Calu3 (cell line): Measurements from ENCODE around the gene RBM18. TPM values are rescaled to one million over a fixed set of nuclear protein-coding genes. Genes with fewer than 3 reads are reported as not detected.
A peak's percentile ranks its signal among the peaks of the same experiment; 100 is the strongest.

Source experiments
- BruUV-seq: library from RNA; stranded (reverse); fragments of 400-500 nt; replicated peaks from 2 replicates; lab custom pipeline; 2021; lab: Mats Ljungman, UMichigan
- CTCF ChIA-PET: fragments of 300-600 bp; sonication (Branson Sonifier 250); formaldehyde crosslinking; loops from one replicate; lab custom pipeline; 2022; ENCODE audit warnings: antibody characterized with exemption; lab: Charles Lee
- DNase-seq: peaks from one replicate; pipeline ENCODE4 v3.0.0; 2022
- H3K27ac Mint-ChIP-seq: one replicate; pipeline ENCODE4 v1.8.0; 2022; ENCODE audit warnings: mixed read lengths; ENCODE audit not compliant: unreplicated experiment
- H3K27me3 Mint-ChIP-seq: one replicate; pipeline ENCODE4 v1.8.0; 2022; ENCODE audit warnings: mixed read lengths; ENCODE audit not compliant: unreplicated experiment
- H3K36me3 Mint-ChIP-seq: one replicate; pipeline ENCODE4 v1.8.0; 2022; ENCODE audit warnings: mild to moderate bottlenecking, moderate library complexity, mixed read lengths; ENCODE audit not compliant: insufficient read depth, unreplicated experiment
- H3K4me1 Mint-ChIP-seq: one replicate; pipeline ENCODE4 v1.8.0; 2022; ENCODE audit warnings: mild to moderate bottlenecking, low read depth, mixed read lengths; ENCODE audit not compliant: unreplicated experiment
- H3K4me3 Mint-ChIP-seq: one replicate; pipeline ENCODE4 v1.8.0; 2022; ENCODE audit warnings: mild to moderate bottlenecking, low read depth, moderate library complexity, mixed read lengths; ENCODE audit not compliant: unreplicated experiment
- H3K9me3 Mint-ChIP-seq: one replicate; pipeline ENCODE4 v1.8.0; 2022; ENCODE audit warnings: low read depth, mixed read lengths; ENCODE audit not compliant: unreplicated experiment
- intact Hi-C: fragments of 100-400 bp; cut with micrococcal nuclease; formaldehyde crosslinking; loops from one replicate; pipeline ENCODE4 v1.10.0; 2022; ENCODE audit not compliant: unreplicated experiment
- total RNA-seq: library from RNA; stranded (reverse); gene quantifications from 2 replicates; pipeline ENCODE4 v1.2.3, GENCODE V29; 2022
- TF ChIP-seq, protein P1 (sequence below): fragments of 200-600 bp; IDR thresholded peaks from one replicate; pipeline ENCODE4 v1.8.0; 2022; ENCODE audit warnings: antibody characterized with exemption; ENCODE audit not compliant: unreplicated experiment

Gene RBM18
- total RNA-seq, 1 experiment from 2014 or later: 13.1 TPM

DNA sequence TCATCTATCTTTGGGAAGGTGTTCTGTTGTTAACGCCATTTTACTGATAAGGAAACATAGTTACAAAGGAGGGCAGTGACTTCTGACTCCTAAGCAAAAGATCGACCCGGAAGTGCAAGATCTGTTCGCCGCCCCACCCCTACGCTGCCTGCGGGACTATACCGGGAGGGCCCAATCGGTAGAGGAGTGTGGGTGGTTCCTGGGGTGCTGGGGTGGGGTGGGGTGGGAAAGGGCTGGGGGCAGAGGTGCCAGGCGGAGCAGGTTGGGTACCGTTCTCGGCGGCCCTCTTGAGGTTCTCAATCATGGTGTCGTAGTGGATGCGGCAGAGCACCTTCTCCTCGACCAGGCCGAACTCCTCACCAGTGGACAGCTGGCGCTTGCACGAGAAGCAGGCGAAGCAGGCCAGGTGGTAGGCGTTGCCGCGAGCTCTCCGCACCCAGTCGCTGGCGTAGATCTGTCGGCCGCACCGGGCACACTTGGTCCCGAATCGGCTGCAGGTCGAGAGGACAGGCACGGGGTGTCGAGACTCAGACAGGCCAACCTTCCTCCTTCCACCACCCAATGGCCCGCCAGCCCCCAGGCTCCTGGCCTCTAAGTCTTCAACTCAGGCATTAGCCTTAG is 47.7 kb downstream of the RBM18 start:
- TF ChIP-seq, protein P1, sequence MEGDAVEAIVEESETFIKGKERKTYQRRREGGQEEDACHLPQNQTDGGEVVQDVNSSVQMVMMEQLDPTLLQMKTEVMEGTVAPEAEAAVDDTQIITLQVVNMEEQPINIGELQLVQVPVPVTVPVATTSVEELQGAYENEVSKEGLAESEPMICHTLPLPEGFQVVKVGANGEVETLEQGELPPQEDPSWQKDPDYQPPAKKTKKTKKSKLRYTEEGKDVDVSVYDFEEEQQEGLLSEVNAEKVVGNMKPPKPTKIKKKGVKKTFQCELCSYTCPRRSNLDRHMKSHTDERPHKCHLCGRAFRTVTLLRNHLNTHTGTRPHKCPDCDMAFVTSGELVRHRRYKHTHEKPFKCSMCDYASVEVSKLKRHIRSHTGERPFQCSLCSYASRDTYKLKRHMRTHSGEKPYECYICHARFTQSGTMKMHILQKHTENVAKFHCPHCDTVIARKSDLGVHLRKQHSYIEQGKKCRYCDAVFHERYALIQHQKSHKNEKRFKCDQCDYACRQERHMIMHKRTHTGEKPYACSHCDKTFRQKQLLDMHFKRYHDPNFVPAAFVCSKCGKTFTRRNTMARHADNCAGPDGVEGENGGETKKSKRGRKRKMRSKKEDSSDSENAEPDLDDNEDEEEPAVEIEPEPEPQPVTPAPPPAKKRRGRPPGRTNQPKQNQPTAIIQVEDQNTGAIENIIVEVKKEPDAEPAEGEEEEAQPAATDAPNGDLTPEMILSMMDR: no peak
- no peak overlapping the region for H3K27ac Mint-ChIP-seq
- intact Hi-C loops: no loop called here
- no peak overlapping the region for H3K4me3 Mint-ChIP-seq
- H3K4me1 Mint-ChIP-seq: peaks cover 8% of the 10 kb centered on the region
- H3K36me3 Mint-ChIP-seq: peaks cover 6% of the 10 kb centered on the region
- CTCF ChIA-PET: no interaction called here
- DNase-seq: no peak
- BruUV-seq: no TSS peak
- peaks cover 85% of the 10 kb centered on the region for H3K27me3 Mint-ChIP-seq
- no peaks in the 10 kb centered on the region for H3K9me3 Mint-ChIP-seq

GRCh38 chr9:122216138-122216797 is 48.4 kb downstream of the RBM18 start:
- peaks cover 8% of the 10 kb centered on the region for H3K4me1 Mint-ChIP-seq
- H3K36me3 Mint-ChIP-seq: peaks cover 6% of the 10 kb centered on the region
- no peaks in the 10 kb centered on the region for H3K9me3 Mint-ChIP-seq
- no peak overlapping the region for H3K4me3 Mint-ChIP-seq
- peaks cover 84% of the 10 kb centered on the region for H3K27me3 Mint-ChIP-seq
- H3K27ac Mint-ChIP-seq: no peak overlapping the region
- TF ChIP-seq, protein P1: no peak
- no peak for DNase-seq
- BruUV-seq: no TSS peak
- intact Hi-C loops: no loop called here
- CTCF ChIA-PET: no interaction called here

DNA sequence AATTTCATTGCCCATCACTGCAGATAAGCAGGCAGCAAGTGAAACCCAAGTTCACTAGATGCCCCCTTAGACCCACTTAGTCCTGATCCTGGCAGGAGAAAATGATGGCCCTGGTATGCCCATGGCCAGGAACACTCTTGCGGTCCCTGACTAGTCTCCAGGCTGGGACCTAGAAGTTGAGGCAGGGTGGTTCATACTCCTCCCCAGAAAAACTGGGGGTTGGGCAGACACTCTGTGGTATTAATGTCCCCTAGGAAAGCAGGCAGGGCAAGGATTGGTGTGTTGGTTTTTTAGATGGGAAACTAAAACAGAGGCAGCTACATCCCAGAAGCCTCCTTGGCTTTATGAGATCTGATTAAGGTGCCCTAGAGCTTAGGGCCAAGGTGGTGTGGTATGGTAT is 49.0 kb downstream of the RBM18 start:
- Mint-ChIP-seq H3K4me1 (peaks cover 8% of the 10 kb centered on the region), H3K4me3 (no peak overlapping the region), H3K9me3 (no peaks in the 10 kb centered on the region), H3K36me3 (peaks cover 6% of the 10 kb centered on the region), H3K27me3 (peaks cover 86% of the 10 kb centered on the region), H3K27ac (no peak overlapping the region)
- CTCF ChIA-PET: no interaction called here
- BruUV-seq: no TSS peak
- no peak for DNase-seq
- TF ChIP-seq, protein P1: no peak
- intact Hi-C loops: no loop called here

GRCh38 chr9:122214507-122214906 is 50.1 kb downstream of the RBM18 start:
- no peak for DNase-seq
- CTCF ChIA-PET: no interaction called here
- no TSS peak for BruUV-seq
- Mint-ChIP-seq H3K36me3 (peaks cover 6% of the 10 kb centered on the region), H3K9me3 (no peaks in the 10 kb centered on the region), H3K4me3 (peak overlapping the region; percentile 47), H3K27ac (peak overlapping the region; percentile 30), H3K27me3 (peaks cover 83% of the 10 kb centered on the region), H3K4me1 (peaks cover 8% of the 10 kb centered on the region)
- intact Hi-C loops: no loop called here
- TF ChIP-seq, protein P1: no peak
